GM23338 (cell line): ENCODE results near the gene SCN9A. TPM values are rescaled to one million over a fixed set of nuclear protein-coding genes. Genes with fewer than 3 reads are reported as not detected.

Experiments
- ATAC-seq: fragments of 200-7000 bp; cut with Tn5 transposase; 3 replicates; pipeline ENCODE4 v1.9.1; 2020
- DNase-seq: peaks from one replicate; pipeline ENCODE4 v3.0.0-alpha.2; 2015; ENCODE audit warnings: low spot score
- H2AFZ ChIP-seq: fragments of 200-600 bp; sonication (generic); 2 replicates; pipeline ENCODE4 v1.8.0; 2016; ENCODE audit warnings: antibody characterized with exemption, mild to moderate bottlenecking, moderate library complexity
- H3F3A ChIP-seq: fragments of 200-600 bp; sonication (generic); replicated peaks from 2 replicates; pipeline ENCODE4 v1.8.0; 2017; ENCODE audit warnings: antibody characterized with exemption, mixed run types, low read depth
- H3K27ac ChIP-seq: fragments of 200-600 bp; sonication (generic); 2 replicates; pipeline ENCODE4 v1.6.1; 2016; ENCODE audit warnings: low read depth
- H3K27me3 ChIP-seq: fragments of 200-600 bp; sonication (generic); 2 replicates; pipeline ENCODE4 v1.8.0; 2016; ENCODE audit warnings: mild to moderate bottlenecking, mixed run types, moderate library complexity; ENCODE audit not compliant: insufficient read depth
- H3K36me3 ChIP-seq: fragments of 200-600 bp; sonication (generic); 2 replicates; pipeline ENCODE4 v1.8.0; 2016; ENCODE audit warnings: mild to moderate bottlenecking; ENCODE audit not compliant: insufficient read depth
- H3K4me1 ChIP-seq: fragments of 200-600 bp; sonication (generic); 2 replicates; pipeline ENCODE4 v1.8.0; 2016; ENCODE audit warnings: mild to moderate bottlenecking, moderate library complexity; ENCODE audit not compliant: insufficient read depth
- H3K4me2 ChIP-seq: fragments of 200-600 bp; sonication (generic); 2 replicates; pipeline ENCODE4 v1.7.1; 2017; ENCODE audit warnings: mixed run types
- H3K4me3 ChIP-seq: fragments of 200-600 bp; sonication (generic); 2 replicates; pipeline ENCODE4 v1.6.1; 2016; ENCODE audit warnings: mixed run types
- H3K79me2 ChIP-seq: fragments of 200-600 bp; sonication (generic); replicated peaks from 2 replicates; pipeline ENCODE4 v1.8.0; 2017; ENCODE audit warnings: mild to moderate bottlenecking; ENCODE audit not compliant: insufficient read depth
- H3K9me2 ChIP-seq: fragments of 200-600 bp; sonication (generic); 2 replicates; pipeline ENCODE4 v1.8.0; 2017; ENCODE audit not compliant: insufficient read depth
- H4K20me1 ChIP-seq: fragments of 200-600 bp; sonication (generic); replicated peaks from 2 replicates; pipeline ENCODE4 v1.8.0; 2017; ENCODE audit warnings: mild to moderate bottlenecking; ENCODE audit not compliant: insufficient read depth
- H3K27ac Mint-ChIP-seq: 2 replicates; pipeline ENCODE4 v1.8.0; 2020; ENCODE audit warnings: inconsistent platforms, mild to moderate bottlenecking, moderate library complexity, mixed read lengths
- H3K27me3 Mint-ChIP-seq: 3 replicates; pipeline ENCODE4 v1.8.0; 2022; ENCODE audit warnings: low read depth, mild to moderate bottlenecking, moderate library complexity, mixed read lengths, inconsistent platforms; ENCODE audit not compliant: insufficient read depth, poor library complexity
- H3K36me3 Mint-ChIP-seq: 3 replicates; pipeline ENCODE4 v1.8.0; 2021; ENCODE audit warnings: low read depth, mild to moderate bottlenecking, inconsistent platforms, moderate library complexity, mixed read lengths
- H3K4me1 Mint-ChIP-seq: 3 replicates; pipeline ENCODE4 v1.8.0; 2020; ENCODE audit warnings: mild to moderate bottlenecking, inconsistent platforms, mixed read lengths
- H3K4me3 Mint-ChIP-seq: 3 replicates; pipeline ENCODE4 v1.8.0; 2021; ENCODE audit warnings: moderate library complexity, mild to moderate bottlenecking, inconsistent platforms, mixed read lengths
- H3K9me3 Mint-ChIP-seq: 3 replicates; pipeline ENCODE4 v1.8.0; 2020; ENCODE audit warnings: moderate library complexity, mild to moderate bottlenecking, inconsistent platforms, mixed read lengths
- CREB1 ChIP-seq: fragments of 250-450 bp; sonication (Bioruptor Pico); IDR thresholded peaks from 2 replicates; pipeline ENCODE4 v1.5.0; 2020; ENCODE audit warnings: low read depth, mild to moderate bottlenecking, moderate library complexity
- CTCF ChIP-seq, 2 experiments: fragments of 200-600 bp in 1 of 2; sonication (generic) in 1 of 2; conservative IDR thresholded peaks; 2 replicates each; pipeline versions ENCODE4 v1.5.1 to v1.6.1; 2016 to 2017; ENCODE audit warnings: antibody characterized with exemption in 2 of 2, low read depth in 2 of 2, mild to moderate bottlenecking in 2 of 2, moderate library complexity in 1 of 2
- EZH2 ChIP-seq: fragments of 200-600 bp; sonication (generic); IDR thresholded peaks from one replicate; pipeline ENCODE4 v1.8.0; 2017; ENCODE audit warnings: antibody characterized with exemption, mild to moderate bottlenecking, low read depth; ENCODE audit not compliant: unreplicated experiment
- NANOG ChIP-seq: IDR thresholded peaks from 2 replicates; pipeline ENCODE4 v1.6.1; 2016; ENCODE audit warnings: antibody characterized with exemption, borderline replicate concordance
- POLR2AphosphoS5 ChIP-seq: IDR thresholded peaks from 2 replicates; pipeline ENCODE4 v1.6.1; 2016; ENCODE audit warnings: antibody characterized with exemption, low read depth
- STAT1 ChIP-seq: IDR thresholded peaks from one replicate; pipeline ENCODE4 v1.6.1; 2016; ENCODE audit warnings: antibody characterized with exemption; ENCODE audit not compliant: unreplicated experiment
- ZNF114 ChIP-seq: fragments of 250-450 bp; sonication (Bioruptor Pico); IDR thresholded peaks from 2 replicates; pipeline ENCODE4 v1.5.0; 2020; ENCODE audit warnings: mild to moderate bottlenecking, moderate library complexity
- ZNF462 ChIP-seq: fragments of 250-450 bp; sonication (Bioruptor Pico); IDR thresholded peaks from 2 replicates; pipeline ENCODE4 v1.5.0; 2020; ENCODE audit warnings: mild to moderate bottlenecking, moderate library complexity
- polyA plus RNA-seq: library from polyadenylated mRNA; unstranded; fragments of >200 nt; fragmentation: Nextera tagmentation; extraction: Ambion mirVana; gene quantifications from 2 replicates; pipeline ENCODE4 v1.2.1, GENCODE V29; 2016
- total RNA-seq: library from RNA; depleted of rRNA; stranded (reverse); fragments of >200 nt; shearing (Covaris generic); gene quantifications from 2 replicates; pipeline ENCODE4 v1.2.3, GENCODE V29; 2014

The SCN9A gene
- total and polyA plus RNA-seq, 2 experiments from 2014 or later: 8.8 to 9.5 TPM

- Histone ChIP-seq H4K20me1 (no peaks in the 10 kb centered on the region), H3F3A (no peaks in the 10 kb centered on the region), H3K4me2 (no peak overlapping the region), H3K9me2 (no peaks in the 10 kb centered on the region), H2AFZ (no peak overlapping the region), H3K27me3 (no peaks in the 10 kb centered on the region), H3K4me3 (no peak overlapping the region), H3K79me2 (no peaks in the 10 kb centered on the region), H3K4me1 (peaks cover 4% of the 10 kb centered on the region; the same call in 1 of the 2 replicates), H3K27ac (no peak overlapping the region), H3K36me3 (no peaks in the 10 kb centered on the region)
- peak; percentile 47 for DNase-seq
- Mint-ChIP-seq H3K4me3 (no peak overlapping the region), H3K27ac (peak overlapping the region; percentile 81), H3K27me3 (no peaks in the 10 kb centered on the region), H3K36me3 (no peaks in the 10 kb centered on the region), H3K9me3 (no peaks in the 10 kb centered on the region), H3K4me1 (peaks cover 9% of the 10 kb centered on the region)
- ATAC-seq: peak; percentile 68
- TF ChIP-seq CTCF (conservative IDR thresholded peaks at IDR 0.05; ENCODE audit: low read depth in 2 of 2) (peak; percentile 72 to 74), NANOG (no peak)
These were observed 14.2 kb downstream of the SCN9A start for GRCh38 chr2:166361351-166362153.

GRCh38 chr2:166360906-166361305, 14.8 kb downstream of the SCN9A start:
- no peaks in the 10 kb centered on the region for H3K36me3 ChIP-seq
- DNase-seq (no peak), ATAC-seq (no peak)
- H3F3A ChIP-seq: no peaks in the 10 kb centered on the region
- no peak overlapping the region for H3K4me3 ChIP-seq
- peaks cover 4% of the 10 kb centered on the region; the same call in 1 of the 2 replicates for H3K4me1 ChIP-seq
- H3K4me1 Mint-ChIP-seq: peaks cover 9% of the 10 kb centered on the region
- H3K27me3 ChIP-seq: no peaks in the 10 kb centered on the region
- no peaks in the 10 kb centered on the region for H3K27me3 Mint-ChIP-seq
- no peak overlapping the region for H3K4me3 Mint-ChIP-seq
- H4K20me1 ChIP-seq: no peaks in the 10 kb centered on the region
- no peak overlapping the region for H3K27ac ChIP-seq
- no peak overlapping the region for H2AFZ ChIP-seq
- no peak overlapping the region for H3K4me2 ChIP-seq
- no peaks in the 10 kb centered on the region for H3K79me2 ChIP-seq
- H3K9me2 ChIP-seq: no peaks in the 10 kb centered on the region
- H3K9me3 Mint-ChIP-seq: no peaks in the 10 kb centered on the region
- no peaks in the 10 kb centered on the region for H3K36me3 Mint-ChIP-seq
- H3K27ac Mint-ChIP-seq: no peak overlapping the region
- no peak for TF ChIP-seq ZNF114 (CRISPR knock-in tag)
- no peak for TF ChIP-seq CREB1 (CRISPR knock-in tag)
- no peak for TF ChIP-seq CTCF (conservative IDR thresholded peaks at IDR 0.05; ENCODE audit: low read depth in 2 of 2)
- TF ChIP-seq ZNF462 (CRISPR knock-in tag): no peak
- TF ChIP-seq EZH2: no peak
- no peak for TF ChIP-seq STAT1
- TF ChIP-seq NANOG: no peak
- TF ChIP-seq POLR2AphosphoS5: no peak
